Measurements from ENCODE around the gene MAMDC4.
"Not testable (repeated sequence)": the region's sequence is repeated elsewhere in the genome, so short reads cannot be mapped to it uniquely, and the experiment has no call there.

Gene MAMDC4

DNA sequence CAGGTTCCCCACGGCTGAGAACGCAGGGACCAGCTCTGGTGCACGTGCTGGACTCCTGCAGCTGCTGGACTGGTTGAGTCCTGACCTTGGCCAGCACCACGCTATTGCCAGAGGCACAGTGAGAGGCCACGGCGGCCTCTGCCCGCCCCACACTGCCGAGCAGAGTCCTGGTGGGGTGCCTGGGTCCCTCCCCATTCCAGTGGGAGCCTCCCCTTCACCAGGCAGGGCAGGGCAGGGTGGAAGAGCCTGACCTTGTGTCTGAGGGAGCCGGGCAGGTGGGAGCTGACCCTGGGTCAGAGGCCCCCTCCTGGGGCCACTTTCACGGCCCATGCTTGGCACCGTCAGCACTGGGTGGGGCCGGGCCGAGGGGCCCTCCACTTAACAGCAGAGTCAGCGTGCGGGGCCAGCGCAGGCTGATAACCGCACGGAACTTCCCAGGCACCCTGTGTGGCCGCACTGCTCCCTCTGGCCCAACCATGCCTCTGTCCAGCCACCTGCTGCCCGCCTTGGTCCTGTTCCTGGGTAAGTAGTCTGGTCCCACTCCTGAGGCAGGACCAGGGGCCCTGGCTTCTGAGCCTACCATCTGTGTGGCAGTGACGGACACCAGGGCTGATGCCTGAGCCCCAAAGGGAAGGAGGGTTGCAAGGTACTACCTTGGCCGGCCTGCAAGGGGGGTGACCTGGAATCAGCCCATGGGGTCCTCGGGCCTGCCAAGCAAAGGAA is at the start of gene MAMDC4:
Gene MAMDC4 (plus strand): TSS at position 406 of the 723 bp plus-strand sequence. CDS start 71 bp downstream, at position 477.
- DNase-seq (ENCODE audit: low spot score): no peak
- no peak for FAIRE-seq

DNA sequence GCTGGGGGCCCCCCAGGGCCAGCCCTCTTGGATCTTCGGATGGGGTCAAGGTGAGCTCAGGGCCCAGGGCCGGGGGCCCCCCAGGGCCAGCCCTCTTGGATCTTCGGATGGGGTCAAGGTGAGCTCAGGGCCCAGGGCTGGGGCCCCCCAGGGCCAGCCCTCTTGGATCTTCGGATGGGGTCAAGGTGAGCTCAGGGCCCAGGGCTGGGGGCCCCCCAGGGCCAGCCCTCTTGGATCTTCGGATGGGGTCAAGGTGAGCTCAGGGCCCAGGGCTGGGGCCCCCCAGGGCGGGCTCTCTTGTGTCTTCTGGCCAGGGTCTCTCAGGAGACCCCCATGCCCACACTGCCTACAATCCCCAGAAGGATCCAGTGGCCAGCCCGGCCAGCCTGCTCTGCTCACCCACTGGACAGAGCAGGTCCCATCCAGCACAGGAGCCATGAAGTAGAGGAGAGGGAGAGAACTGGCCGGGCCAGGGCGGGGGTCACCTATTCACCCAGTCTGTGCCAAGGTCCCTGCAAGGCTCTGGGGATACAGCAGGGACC is 49.1 kb upstream of the MAMDC4 start:
- DNase-seq (ENCODE audit: low spot score); FAIRE-seq: not testable (repeated sequence)

DNA sequence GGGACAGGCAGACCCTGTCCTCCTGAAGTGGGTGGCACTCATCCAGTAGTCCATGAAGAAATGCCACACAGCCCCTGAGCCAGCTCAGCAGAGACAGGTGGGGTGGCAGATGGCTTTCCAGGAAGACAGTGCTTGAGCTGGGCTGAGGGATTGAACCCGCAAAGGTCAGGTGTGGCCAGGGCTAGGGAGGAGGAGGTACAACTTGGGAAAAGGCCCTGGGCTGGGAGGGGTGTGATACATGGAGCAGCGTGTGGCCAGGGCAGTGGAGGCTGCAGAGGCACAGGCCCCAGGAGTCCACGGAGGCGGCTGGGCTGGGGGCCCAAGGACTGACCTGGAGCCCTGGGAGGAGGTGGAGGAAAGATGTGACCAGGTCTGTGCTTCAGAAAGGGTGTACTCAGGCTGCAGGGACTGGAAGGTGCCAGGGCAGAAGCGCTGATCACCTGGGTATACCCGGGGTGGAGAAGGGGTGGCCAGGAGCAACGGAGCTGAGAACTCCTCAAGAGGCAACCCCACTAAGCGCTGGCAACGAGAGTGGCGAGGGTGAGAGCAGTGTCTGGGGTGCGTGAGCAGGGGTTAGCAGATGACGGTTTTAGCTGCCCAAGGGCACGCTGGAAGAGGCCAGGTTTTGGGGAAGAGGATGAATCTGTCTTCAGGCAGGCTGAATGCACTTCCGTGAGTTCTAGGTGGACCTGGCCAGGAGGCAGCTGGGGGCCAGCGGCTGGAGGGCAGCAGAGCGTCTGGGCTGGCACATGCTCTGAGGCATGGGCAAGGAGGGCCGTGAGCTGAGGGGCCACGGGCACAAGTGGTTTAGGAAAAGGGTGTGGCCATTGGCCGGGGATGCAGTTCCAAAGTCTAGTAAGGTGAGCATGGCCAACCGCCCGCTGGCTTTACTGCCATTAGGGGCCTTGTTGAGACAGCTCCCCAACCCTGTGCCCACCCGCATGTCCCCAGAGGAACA is 48.3 kb upstream of the MAMDC4 start:
- DNase-seq (ENCODE audit: low spot score) (no peak), FAIRE-seq (no peak)

DNA sequence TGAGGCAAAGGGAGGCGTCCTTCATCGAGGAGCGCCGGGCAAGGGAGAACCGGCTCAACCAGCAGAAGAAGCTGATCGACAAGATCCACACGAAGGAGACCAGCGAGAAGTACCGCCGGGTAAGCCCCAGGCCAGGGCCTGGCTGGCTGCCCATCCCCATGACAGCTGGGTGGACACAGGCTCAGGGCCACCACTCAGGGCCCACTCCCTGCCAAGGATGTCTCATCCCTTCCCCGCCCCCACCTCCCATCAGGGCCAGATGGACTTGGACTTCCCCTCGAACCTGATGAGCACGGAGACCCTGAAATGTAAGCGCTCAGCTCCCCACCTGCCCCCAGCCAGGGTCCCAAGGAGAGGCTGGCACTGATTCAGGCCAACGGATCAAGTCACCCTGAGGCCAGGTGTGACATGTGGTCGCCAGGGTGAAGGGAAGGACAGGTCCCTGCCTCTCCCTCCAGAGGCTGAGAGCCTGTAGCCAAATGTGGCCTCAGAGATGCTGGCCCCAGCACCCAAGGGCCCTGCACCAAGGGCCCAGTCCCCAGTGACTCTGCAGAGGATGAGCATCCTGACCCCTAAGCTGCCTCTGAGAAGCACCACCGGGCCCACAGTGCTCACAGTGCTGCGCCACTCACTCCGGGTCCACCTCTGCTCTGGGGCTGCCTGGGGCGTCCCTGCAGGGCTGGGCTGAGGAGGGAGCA is 47.5 kb upstream of the MAMDC4 start:
- FAIRE-seq: no peak
- no peak for DNase-seq (ENCODE audit: low spot score)

DNA sequence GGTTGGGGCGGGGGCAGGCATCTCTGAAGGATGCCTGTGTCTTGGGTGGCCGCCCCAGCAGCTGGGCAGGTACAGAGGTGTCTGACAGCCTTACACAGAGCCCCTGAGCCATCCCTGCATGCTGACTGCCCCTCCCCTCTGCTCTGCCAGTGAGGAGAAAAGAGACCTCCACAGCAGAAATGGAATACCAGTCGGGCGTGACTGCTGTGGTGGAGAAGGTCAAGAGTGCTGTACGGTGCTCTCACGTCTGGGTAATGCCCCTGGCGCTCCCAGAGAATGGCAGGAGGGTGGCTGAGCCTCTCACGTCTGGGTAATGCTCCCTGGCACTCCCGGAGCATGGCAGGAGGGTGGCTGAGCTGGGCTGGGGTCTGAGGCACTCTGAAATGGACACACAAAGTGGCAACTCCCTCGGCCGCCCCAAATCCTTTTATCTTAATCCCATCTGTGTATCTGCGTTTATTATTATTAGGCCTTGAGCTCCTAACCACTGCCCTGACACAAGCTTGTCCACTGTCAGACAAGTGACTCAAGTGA is 46.9 kb upstream of the MAMDC4 start:
- DNase-seq (ENCODE audit: low spot score) (no peak), FAIRE-seq (no peak)

DNA sequence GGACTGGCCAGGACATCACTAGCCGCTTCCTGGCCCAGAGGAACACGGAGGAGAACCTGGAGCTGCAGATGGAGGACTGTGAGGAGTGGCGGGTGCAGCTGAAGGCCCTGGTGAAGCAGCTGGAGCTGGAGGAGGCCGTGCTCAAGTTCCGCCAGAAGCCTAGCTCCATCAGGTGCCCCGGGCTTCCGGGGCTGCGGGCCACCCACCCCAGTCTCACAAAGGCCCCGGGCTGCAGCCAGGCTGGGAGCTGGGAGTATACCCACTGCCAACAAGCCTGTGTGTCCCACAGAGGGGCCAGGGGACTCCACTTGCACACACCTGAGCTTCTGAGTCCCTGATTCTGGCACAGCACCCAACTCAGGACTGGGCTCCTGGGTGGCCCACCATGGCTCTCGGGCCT is 46.1 kb upstream of the MAMDC4 start:
- FAIRE-seq (no peak), DNase-seq (ENCODE audit: low spot score) (no peak)

DNA sequence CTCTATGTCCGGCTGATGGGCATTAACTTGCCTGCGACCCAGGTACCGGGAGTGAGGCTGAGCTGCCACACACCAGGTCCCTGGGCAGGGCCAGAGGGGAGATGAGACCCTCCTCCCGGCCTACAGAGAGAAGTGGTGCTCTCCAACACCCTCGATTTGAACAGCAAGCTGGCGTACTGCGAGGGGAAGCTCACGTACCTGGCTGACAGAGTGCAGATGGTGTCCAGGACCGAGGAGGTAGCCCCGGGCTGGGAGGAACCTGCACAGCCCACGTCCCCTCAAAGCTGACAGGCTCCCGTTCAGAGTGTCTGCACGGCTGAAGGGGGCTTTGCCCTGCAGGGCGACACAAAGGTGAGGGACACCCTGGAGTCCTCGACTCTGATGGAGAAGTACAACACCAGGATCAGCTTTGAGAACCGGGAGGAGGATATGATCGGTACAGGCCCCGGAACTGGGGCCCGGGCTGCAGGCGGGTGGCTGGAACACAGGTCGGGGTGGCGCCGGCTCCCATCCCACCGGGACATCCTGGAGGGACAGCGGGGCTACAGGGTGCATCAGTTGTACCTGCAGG is 45.4 kb upstream of the MAMDC4 start:
- no peak for DNase-seq (ENCODE audit: low spot score)
- no peak for FAIRE-seq

DNA sequence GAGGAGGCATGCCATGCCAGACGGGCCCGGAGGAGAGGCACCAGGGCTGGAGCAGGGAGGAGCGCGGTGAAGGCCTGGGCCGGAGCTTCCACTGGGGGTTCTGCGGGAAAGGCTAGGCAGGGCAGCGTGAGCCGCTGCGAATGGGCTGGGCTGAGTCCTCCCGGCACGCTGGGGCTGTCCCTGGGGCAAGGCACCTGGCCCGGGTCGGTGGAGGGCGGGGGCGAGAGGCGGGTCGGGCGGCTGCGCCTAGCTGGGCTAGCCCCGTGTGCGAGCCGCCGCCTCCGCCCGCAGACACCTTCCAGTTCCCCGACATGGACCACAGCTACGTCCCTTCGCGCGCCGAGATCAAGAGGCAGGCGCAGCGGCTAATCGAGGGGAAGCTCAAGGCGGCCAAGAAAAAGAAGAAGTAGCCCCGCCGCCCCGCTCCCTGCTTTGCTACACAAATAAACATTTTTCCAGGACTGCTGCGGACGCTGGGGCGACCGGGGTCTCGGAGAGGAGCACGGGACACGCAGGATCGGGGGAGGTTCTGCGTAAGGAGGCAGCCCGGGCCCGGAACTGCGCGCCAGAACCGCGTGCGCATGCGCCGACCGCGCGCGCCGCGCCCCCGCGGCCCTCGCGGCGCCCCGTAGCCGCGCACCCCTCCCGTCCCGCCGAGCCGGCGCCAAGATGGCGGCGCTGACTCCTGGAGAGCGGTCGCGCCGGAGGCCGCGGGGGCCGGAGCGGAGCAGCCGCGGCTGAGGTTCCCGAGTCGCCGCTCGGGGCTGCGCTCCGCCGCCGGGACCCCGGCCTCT is 44.7 kb upstream of the MAMDC4 start, which contains the start of gene RABL6:
Gene RABL6 (plus strand): TSS at position 668 of the 794 bp plus-strand sequence. CDS start 249 bp downstream, outside the sequence.
- no peak for FAIRE-seq
- DNase-seq (ENCODE audit: low spot score): peak; percentile 61

DNA sequence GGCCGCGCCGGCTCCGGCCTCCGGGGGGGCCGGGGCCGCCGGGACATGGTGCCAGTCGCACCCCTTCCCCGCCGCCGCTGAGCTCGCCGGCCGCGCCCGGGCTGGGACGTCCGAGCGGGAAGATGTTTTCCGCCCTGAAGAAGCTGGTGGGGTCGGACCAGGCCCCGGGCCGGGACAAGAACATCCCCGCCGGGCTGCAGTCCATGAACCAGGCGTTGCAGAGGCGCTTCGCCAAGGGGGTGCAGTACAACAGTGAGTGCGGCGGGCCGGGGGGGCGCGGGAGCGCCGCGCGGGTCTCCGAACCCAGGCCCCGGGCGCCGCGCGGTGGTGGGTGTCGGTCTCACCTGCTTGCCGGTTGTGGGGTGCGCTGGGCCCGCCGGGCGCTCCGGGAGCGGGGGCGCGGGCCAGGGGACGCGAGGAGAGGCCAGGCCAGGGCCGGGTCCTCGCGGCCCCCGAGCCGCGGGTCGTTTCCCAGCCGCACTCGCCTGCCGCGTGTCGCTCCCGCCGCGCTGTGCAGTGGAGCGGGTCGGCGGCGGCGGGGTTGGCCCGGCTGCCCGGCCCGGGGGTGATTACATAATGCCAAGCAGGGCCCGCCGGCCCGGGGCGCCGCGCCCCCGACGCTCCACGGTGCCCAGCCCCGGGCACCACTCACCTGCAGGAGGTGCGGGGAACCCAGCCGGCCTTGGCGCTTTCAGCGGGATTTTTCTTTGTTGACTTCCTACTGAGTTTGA is 43.9 kb upstream of the MAMDC4 start:
- DNase-seq (ENCODE audit: low spot score) (peak; percentile 47), FAIRE-seq (no peak)

DNA sequence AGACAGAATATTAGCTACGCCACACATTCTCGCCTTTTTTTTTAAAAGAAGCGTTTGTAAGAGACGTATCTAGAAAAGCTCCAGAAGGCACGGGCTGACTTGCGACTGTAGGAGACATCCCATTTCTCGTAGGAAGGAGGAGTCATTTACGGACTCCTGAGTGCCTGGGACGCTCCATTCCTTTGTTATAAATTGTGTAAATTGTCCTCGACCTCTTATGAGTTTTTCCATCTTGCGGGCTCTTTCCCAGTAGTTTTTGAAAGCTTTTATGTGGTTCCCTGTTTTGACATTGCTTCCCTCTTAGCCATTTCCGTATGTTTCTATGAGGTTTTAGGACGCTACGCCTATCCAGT is 43.4 kb upstream of the MAMDC4 start:
- DNase-seq (ENCODE audit: low spot score) (peak; percentile 47), FAIRE-seq (no peak)

DNA sequence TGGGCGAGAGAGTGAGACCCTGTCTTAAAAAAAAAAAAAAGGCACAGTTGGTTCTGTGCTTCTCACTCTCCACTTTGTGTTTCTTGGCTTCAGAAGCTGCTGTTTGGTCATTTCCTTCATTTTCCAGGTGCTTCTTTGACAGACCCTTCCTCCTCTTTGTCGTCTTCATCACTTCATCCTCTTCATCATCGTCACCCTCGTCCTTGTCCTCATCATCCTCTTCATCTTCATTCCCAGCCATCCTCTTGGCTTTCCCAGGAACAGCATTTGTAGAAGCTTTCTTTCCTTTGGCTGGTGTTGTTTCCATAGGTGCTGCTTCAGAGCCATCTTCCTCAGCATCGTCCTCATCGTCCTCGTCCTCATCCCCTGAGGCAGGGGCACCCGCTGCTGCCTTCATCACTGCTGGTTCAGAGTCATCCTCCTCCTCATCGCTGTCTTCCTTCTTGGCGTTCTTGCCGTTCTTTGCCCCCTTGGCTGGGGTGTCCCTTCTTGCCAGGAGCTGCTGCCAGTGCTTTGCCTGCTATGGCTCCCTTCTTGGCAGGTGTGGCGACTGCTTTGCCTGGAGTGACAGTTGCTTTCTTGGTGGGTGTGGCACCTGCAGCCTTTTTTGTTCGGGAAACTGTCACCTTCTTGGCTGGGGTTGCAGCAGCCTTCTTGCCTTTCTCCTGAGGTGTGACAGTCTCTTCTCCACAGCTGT is 37.3 kb upstream of the MAMDC4 start:
- DNase-seq (ENCODE audit: low spot score) (no peak), FAIRE-seq (no peak)

DNA sequence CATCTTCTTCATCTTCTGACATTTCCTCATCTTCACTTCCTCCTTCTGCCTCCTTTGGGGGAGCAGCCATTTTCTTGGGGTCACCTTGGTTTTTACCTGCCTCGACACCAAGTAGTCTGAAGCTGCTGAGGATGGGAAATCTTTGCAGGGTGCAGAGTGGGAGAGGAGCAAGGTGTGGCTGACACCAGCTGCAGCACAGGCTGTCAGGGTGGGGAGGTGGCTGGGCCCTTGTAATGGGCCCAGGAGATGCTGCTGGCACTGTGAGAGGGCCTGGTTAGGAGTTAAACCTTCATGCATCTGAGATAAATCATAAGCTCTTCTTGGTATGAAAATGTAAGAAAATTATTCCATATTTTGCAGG is 36.7 kb upstream of the MAMDC4 start:
- no peak for FAIRE-seq
- DNase-seq (ENCODE audit: low spot score): no peak

DNA sequence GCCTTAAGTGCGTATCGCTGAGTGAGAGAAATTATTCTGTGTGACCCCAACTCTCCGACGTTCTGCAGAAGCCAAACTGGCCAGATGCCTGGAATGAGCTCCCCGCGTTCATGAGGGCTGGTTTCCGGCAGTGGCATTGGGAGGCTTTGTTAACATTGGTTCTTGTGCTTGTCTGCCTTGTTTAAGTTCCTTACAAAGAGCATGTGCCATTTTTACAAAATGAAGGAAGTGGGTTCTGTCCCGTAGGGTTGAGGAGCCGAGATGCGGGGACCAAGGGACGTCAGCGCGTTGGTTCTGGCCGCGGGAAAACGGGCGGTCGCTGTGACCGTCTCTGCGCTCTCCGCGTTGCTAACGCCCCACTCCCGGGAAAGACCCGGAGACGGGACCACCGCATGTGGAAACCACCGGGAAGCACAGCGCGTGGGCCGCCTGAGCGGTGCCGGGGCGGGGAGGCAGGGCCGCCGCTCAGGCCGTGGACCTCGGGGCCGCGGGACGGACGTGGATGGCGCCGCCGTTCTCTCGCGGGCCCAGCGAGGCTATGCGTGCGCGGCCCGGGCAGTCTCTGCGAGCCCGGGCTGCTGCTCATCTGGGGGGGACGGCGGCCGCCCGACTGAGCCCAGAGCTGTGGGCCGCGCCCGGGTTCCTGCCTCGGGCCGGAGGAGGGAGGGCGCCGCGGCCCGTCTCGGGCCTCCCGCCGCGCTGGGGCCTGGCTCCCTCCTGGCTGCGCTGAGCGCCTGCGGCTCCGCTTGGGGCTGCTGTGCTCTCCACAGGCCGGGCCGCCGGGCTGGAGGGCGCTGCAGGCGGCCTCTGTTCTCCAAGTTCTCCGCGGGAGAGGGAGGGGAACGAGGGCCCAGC is 30.9 kb upstream of the MAMDC4 start:
- no peak for FAIRE-seq
- DNase-seq (ENCODE audit: low spot score): no peak

DNA sequence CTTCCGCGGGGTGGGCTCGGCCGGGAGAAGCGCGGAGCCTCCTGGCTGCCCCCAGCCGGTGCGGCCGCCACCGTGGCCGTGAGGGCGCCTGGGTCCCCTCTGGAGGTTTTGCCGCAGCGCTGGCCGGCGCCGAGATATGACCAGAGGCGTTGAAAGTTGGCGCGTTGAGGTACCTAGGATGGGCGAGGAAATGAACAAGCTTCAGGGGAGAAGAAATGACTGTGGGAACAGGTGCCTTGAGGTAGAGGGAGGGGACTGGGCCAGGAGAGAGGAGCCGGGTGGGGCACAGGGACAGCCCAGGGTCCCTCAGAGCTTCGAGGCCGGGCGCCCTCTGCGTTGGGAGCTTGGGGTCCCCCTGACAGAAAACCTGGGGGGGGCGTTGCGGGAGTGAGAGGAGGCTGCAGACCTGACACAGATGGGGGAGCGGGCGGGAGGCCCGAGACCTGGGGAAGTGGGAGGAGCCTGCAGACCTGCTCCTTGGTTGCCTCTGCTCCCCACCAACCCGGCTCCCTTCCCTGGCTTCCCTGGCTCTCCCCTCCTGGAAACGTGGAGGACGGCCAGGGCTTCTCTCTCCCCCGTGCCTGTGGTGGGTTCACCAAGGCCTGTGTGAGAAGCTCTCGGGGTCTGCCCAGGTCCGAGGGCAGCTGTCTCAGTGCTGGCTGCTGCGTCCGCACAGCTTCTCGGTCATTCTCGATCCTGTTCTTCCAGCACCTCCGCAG is 30.2 kb upstream of the MAMDC4 start:
- no peak for DNase-seq (ENCODE audit: low spot score)
- no peak for FAIRE-seq

DNA sequence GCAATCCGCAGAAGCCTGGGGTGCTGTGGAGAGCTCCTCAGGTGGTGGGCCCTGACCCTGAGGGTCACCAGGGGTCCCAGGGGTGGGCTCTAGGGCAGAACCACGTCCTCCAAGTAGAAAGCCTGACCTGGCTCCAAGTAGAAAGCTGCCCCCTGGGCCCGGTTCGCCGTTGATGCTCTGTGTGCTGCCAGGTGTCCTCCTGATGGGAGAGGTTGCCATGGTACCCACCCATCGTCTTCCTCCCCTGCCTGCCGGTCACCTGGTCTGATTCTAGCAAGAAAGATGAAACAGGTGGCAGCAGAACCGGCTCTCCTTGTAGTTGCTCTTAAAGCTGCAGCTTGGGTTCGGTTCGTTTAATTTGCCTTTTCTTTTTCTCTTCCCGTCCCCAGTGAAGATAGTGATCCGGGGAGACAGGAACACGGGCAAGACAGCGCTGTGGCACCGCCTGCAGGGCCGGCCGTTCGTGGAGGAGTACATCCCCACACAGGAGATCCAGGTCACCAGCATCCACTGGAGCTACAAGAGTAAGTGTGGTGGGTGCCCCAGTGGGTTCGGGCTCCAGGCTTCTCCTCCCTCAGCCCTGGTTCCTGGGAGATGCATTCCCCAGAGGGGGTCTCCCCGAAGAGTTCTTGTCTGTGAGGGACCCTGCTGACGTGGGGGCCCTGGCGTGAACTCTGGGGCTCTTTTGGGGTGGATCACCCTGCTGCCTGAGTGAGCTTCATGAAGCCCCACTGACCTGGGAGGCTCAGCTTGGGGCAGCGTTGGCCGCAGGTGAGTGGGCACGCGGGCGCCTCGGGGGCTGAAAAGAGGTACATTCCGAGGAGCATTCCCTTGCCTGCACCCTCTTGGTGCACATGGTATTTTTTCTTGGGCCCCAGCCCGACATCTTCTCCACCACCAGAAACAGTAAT is 28.8 kb upstream of the MAMDC4 start:
- DNase-seq (ENCODE audit: low spot score) (no peak), FAIRE-seq (no peak)

Data from RCC 7860 (cell line).